Liver (tissue), 3 donors: ENCODE measurements around the gene FAM25G.

Experiments used
- FOXA1 ChIP-seq: IDR thresholded peaks from 2 replicates; pipeline ENCODE4 v1.6.1; 2016; ENCODE audit warnings: antibody characterized with exemption
- GABPA ChIP-seq, 2 donors: IDR thresholded peaks in 1 of 2; conservative IDR thresholded peaks in 1 of 2; 2 replicates each; pipeline ENCODE4 v1.6.1; 2016; ENCODE audit warnings: antibody characterized with exemption in 2 of 2, mild to moderate bottlenecking in 1 of 2, moderate library complexity in 1 of 2
- HNF4A ChIP-seq, 2 donors: conservative IDR thresholded peaks; 2 replicates each; pipeline ENCODE4 v1.6.1; 2016; ENCODE audit warnings: antibody characterized with exemption in 2 of 2, mild to moderate bottlenecking in 2 of 2
- JUND ChIP-seq, 2 donors: IDR thresholded peaks; 2 replicates each; pipeline ENCODE4 v1.6.1; 2016; ENCODE audit warnings: antibody characterized with exemption in 2 of 2
- RAD21 ChIP-seq, 2 donors: IDR thresholded peaks; 2 replicates each; pipeline ENCODE4 v1.6.1; 2016; ENCODE audit warnings: antibody characterized with exemption in 2 of 2, mild to moderate bottlenecking in 2 of 2
- SP1 ChIP-seq: IDR thresholded peaks from 2 replicates; pipeline ENCODE4 v1.6.1; 2018; ENCODE audit warnings: antibody characterized with exemption, mild to moderate bottlenecking
- YY1 ChIP-seq: IDR thresholded peaks from 2 replicates; pipeline ENCODE4 v1.6.1; 2016; ENCODE audit warnings: antibody characterized with exemption, mild to moderate bottlenecking
- TF ChIP-seq, protein P1 (sequence below): fragments of 150-350 bp; IDR thresholded peaks from 2 replicates; pipeline ENCODE4 v1.5.1; 2017; ENCODE audit warnings: improper control_type of control experiment, low read depth, low read length; ENCODE audit not compliant: missing input control
- TF ChIP-seq, protein P2 (sequence below): IDR thresholded peaks from 2 replicates; pipeline ENCODE4 v1.6.1; 2016; ENCODE audit warnings: antibody characterized with exemption
- TF ChIP-seq, protein P3 (sequence below): IDR thresholded peaks from 2 replicates; pipeline ENCODE4 v1.6.1; 2016; ENCODE audit warnings: antibody characterized with exemption
- TF ChIP-seq, protein P4 (sequence below): IDR thresholded peaks from 2 replicates; pipeline ENCODE4 v1.6.1; 2016; ENCODE audit warnings: antibody characterized with exemption, mild to moderate bottlenecking
- donor health status: healthy.
- donor health status: healthy.

DNA sequence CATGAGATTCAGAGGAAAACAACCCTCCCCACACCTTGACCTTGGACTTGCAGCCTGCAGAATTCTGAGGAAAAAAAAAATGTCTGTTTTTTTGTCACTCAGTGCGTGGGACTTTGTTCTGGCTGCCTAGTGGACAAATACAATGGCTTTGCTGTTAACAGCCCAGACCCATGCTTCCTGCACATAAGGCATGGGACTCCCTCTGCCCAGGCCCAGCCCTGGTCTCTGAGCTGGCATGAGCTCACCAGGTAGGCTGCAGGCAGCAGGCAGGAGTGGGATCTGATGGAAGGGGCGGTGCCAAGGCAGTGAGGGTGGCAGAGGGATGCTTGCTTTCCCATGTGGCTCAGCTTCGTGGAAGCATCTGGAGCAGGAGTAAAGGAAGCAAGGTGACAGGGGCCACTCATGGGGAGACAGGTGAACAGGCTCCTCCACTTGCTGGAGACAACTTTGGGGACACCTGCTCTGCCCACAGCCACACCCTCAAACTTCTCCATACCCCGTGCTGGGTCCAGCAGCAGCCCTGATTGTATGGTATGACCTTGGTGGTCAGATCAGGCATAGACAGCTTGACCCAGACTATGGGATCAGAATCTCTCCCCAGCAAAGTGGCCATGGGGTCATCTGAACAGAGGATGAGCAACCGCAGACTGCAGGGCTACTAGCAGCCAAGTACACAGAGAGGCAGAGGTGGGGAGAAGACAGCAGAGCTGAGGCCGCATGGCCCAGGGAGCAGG lies 34.5 kb downstream of the FAM25G start:
- TF ChIP-seq, protein P1, sequence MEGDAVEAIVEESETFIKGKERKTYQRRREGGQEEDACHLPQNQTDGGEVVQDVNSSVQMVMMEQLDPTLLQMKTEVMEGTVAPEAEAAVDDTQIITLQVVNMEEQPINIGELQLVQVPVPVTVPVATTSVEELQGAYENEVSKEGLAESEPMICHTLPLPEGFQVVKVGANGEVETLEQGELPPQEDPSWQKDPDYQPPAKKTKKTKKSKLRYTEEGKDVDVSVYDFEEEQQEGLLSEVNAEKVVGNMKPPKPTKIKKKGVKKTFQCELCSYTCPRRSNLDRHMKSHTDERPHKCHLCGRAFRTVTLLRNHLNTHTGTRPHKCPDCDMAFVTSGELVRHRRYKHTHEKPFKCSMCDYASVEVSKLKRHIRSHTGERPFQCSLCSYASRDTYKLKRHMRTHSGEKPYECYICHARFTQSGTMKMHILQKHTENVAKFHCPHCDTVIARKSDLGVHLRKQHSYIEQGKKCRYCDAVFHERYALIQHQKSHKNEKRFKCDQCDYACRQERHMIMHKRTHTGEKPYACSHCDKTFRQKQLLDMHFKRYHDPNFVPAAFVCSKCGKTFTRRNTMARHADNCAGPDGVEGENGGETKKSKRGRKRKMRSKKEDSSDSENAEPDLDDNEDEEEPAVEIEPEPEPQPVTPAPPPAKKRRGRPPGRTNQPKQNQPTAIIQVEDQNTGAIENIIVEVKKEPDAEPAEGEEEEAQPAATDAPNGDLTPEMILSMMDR, result no peak
- TF ChIP-seq SP1 (no peak), JUND (IDR thresholded peaks at IDR 0.05) (no peak), YY1 (no peak), GABPA (IDR thresholded peaks at IDR 0.05 in 1 of 2, conservative IDR thresholded peaks at IDR 0.05 in 1 of 2) (no peak), FOXA1 (no peak), RAD21 (IDR thresholded peaks at IDR 0.05) (no peak), HNF4A (conservative IDR thresholded peaks at IDR 0.05) (no peak)
- TF ChIP-seq, protein P2, sequence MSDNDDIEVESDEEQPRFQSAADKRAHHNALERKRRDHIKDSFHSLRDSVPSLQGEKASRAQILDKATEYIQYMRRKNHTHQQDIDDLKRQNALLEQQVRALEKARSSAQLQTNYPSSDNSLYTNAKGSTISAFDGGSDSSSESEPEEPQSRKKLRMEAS, result no peak
- TF ChIP-seq, protein P3, sequence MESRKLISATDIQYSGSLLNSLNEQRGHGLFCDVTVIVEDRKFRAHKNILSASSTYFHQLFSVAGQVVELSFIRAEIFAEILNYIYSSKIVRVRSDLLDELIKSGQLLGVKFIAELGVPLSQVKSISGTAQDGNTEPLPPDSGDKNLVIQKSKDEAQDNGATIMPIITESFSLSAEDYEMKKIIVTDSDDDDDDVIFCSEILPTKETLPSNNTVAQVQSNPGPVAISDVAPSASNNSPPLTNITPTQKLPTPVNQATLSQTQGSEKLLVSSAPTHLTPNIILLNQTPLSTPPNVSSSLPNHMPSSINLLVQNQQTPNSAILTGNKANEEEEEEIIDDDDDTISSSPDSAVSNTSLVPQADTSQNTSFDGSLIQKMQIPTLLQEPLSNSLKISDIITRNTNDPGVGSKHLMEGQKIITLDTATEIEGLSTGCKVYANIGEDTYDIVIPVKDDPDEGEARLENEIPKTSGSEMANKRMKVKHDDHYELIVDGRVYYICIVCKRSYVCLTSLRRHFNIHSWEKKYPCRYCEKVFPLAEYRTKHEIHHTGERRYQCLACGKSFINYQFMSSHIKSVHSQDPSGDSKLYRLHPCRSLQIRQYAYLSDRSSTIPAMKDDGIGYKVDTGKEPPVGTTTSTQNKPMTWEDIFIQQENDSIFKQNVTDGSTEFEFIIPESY, result no peak
- TF ChIP-seq, protein P4, sequence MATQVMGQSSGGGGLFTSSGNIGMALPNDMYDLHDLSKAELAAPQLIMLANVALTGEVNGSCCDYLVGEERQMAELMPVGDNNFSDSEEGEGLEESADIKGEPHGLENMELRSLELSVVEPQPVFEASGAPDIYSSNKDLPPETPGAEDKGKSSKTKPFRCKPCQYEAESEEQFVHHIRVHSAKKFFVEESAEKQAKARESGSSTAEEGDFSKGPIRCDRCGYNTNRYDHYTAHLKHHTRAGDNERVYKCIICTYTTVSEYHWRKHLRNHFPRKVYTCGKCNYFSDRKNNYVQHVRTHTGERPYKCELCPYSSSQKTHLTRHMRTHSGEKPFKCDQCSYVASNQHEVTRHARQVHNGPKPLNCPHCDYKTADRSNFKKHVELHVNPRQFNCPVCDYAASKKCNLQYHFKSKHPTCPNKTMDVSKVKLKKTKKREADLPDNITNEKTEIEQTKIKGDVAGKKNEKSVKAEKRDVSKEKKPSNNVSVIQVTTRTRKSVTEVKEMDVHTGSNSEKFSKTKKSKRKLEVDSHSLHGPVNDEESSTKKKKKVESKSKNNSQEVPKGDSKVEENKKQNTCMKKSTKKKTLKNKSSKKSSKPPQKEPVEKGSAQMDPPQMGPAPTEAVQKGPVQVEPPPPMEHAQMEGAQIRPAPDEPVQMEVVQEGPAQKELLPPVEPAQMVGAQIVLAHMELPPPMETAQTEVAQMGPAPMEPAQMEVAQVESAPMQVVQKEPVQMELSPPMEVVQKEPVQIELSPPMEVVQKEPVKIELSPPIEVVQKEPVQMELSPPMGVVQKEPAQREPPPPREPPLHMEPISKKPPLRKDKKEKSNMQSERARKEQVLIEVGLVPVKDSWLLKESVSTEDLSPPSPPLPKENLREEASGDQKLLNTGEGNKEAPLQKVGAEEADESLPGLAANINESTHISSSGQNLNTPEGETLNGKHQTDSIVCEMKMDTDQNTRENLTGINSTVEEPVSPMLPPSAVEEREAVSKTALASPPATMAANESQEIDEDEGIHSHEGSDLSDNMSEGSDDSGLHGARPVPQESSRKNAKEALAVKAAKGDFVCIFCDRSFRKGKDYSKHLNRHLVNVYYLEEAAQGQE, result no peak
